Heart right ventricle (tissue), 16 donors: Measurements from ENCODE around the gene C15orf40. TPM values are rescaled to one million over a fixed set of nuclear protein-coding genes. Genes with fewer than 3 reads are reported as not detected.
"Not testable (repeated sequence)": the region's sequence is repeated elsewhere in the genome, so short reads cannot be mapped to it uniquely, and the experiment has no call there.

ENCODE experiments used
- ATAC-seq, 8 donors: fragments of 200-7000 bp; cut with Tn5 transposase; one replicate each; pipeline ENCODE4 v1.9.1; 2020; ENCODE audit warnings: mild to moderate bottlenecking in 8 of 8, moderate library complexity in 8 of 8, moderate number of reproducible peaks in 1 of 8
- DNase-seq, 2 donors: peaks; one replicate each; pipeline ENCODE4 v3.0.0-alpha.2; 2020
- H3K27ac ChIP-seq, 10 donors: fragments of 200-600 bp; sonication (generic) in 2 of 10; one replicate each; pipeline versions ENCODE4 v1.5.0 to v1.8.0; 2020 to 2022; ENCODE audit warnings: mild to moderate bottlenecking in 3 of 10
- H3K27me3 ChIP-seq, 7 donors: fragments of 200-600 bp; one replicate each; pipeline ENCODE4 v1.8.0; 2021 to 2022; ENCODE audit warnings: mild to moderate bottlenecking in 2 of 7
- H3K36me3 ChIP-seq, 9 donors: fragments of 200-600 bp; sonication (generic) in 1 of 9; one replicate each; pipeline versions ENCODE4 v1.5.0 to v1.8.0; 2020 to 2022; ENCODE audit warnings: mild to moderate bottlenecking in 2 of 9
- H3K4me1 ChIP-seq, 9 donors: fragments of 200-600 bp; sonication (generic) in 1 of 9; one replicate each; pipeline versions ENCODE4 v1.5.0 to v1.8.0; 2020 to 2022; ENCODE audit warnings: mild to moderate bottlenecking in 4 of 9
- H3K4me3 ChIP-seq, 10 donors: fragments of 200-600 bp; sonication (generic) in 2 of 10; one replicate each; pipeline versions ENCODE4 v1.5.0 to v1.8.0; 2020 to 2022; ENCODE audit warnings: mild to moderate bottlenecking in 7 of 10, moderate library complexity in 2 of 10
- H3K9me3 ChIP-seq, 11 donors: fragments of 200-600 bp in 10 of 11; sonication (generic) in 2 of 11; one replicate each; pipeline versions ENCODE4 v1.5.0 to v1.8.0; 2013 to 2022; ENCODE audit warnings: mild to moderate bottlenecking in 2 of 11, control low read depth in 1 of 11, moderate library complexity in 1 of 11
- CTCF ChIP-seq, 9 donors: fragments of 200-600 bp; sonication (generic) in 2 of 9; IDR thresholded peaks; one replicate each; pipeline versions ENCODE4 v1.5.0 to v1.8.0; 2021 to 2022; ENCODE audit warnings: antibody characterized with exemption in 9 of 9, mild to moderate bottlenecking in 5 of 9, moderate library complexity in 1 of 9
- WGBS, 2 donors: extraction: QIAGEN DNeasy Blood & Tissue Kit; methylation state at CpG; one replicate each; pipeline ENCODE4 v1.1.7; 2013; ENCODE audit warnings: inconsistent platforms in 1 of 2; 5-methylcytosine and 5-hydroxymethylcytosine counted together
- intact Hi-C, 10 donors: fragments of 100-400 bp; cut with DNase I; formaldehyde crosslinking; loops; one replicate each; pipeline versions ENCODE4 v1.11.1 to v1.14.2; 2022
- polyA plus RNA-seq, 2 donors: library from polyadenylated mRNA; stranded (reverse); fragments of 200-250 nt; gene quantifications; one replicate each; pipeline ENCODE4 v1.2.3, GENCODE V29; 2013
- total RNA-seq, 10 donors: library from RNA; stranded (reverse); fragmentation: NEBNext Ultra II Directional in 3 of 10; extraction: Animal tissue kit (Norgen Biotek cat#: 25700) in 3 of 10; gene quantifications; one replicate each; pipeline versions ENCODE4 v1.2.1 to v1.2.4, GENCODE V29; 2021 to 2023
- donor health status: Arrhythmogenic right ventricular cardiomyopathy.
- donor health status: ischemic (EF 13 %, LVEDD 7.1; RV severe dilation, severe dysfunction).
- donor health status: healthy with polysubstance abuse.
- donor health status: DM: no; HTN: yes; CAD: no.
- donor health status: DM: no; HTN: no; CAD: no.
- donor health status: ischemic (EF 25% LVEDD 6.9; RV normal size, moderate dysfunction).
- donor health status: ischemic (EF 25% LVEDD 5.7; RV mildly dilated, moderate dysfunction).
- donor health status: healthy.
- donor health status: DM: yes; HTN: yes; CAD: no.
- donor health status: Ischemic cardiomyopathy.
- donor health status: ischemic (EF 35%, LVEDD 5.7; RV mildly dilated, moderate dysfunction).
- donor health status: nonischemic (EF 11% LVEDD 7.7; RV severe dilation, severe dysfunction).
- donor health status: DM: yes; HTN: yes; CAD: no.
- donor health status: PGD.
- donor health status: ischemic (EF 29% LVEDD 5.4; RV normal size, mild dysfunction).
- donor health status: nonischemic (EF 23%, LVEDD 6.1; RV moderate dilation, normal function).

Gene C15orf40
- total and polyA plus RNA-seq, 12 donors, result 7.5 to 19.6 (median 11.3) TPM

- Histone ChIP-seq H3K36me3 (no peaks in the 10 kb centered on the region), H3K27me3 (peaks cover 0 to 6% (median 0%) of the 10 kb centered on the region in 7 donors), H3K4me3 (no peak overlapping the region), H3K27ac (no peak overlapping the region), H3K4me1 (peaks cover 0 to 3% (median 0%) of the 10 kb centered on the region in 9 donors), H3K9me3 (no peaks in the 10 kb centered on the region)
- ATAC-seq (no peak), DNase-seq (no peak)
- WGBS, 2 donors, result 75 to 82% methylated on average over 5 of the region's 5 CpGs
- no peak for TF ChIP-seq CTCF (IDR thresholded peaks at IDR 0.05)
- intact Hi-C loops, result no loop called here
These were observed 66.6 kb downstream of the C15orf40 start for GRCh38 chr15:82944821-82945220.

- WGBS, 2 donors, result 88 to 91% methylated on average over 5 of the region's 5 CpGs
- no peak for DNase-seq
- no peak overlapping the region for H3K4me3 ChIP-seq
- H3K9me3 ChIP-seq, result no peaks in the 10 kb centered on the region
- H3K27ac ChIP-seq, result no peak overlapping the region
- no peak for ATAC-seq
- no peaks in the 10 kb centered on the region for H3K27me3 ChIP-seq
- H3K4me1 ChIP-seq, result peaks cover 0 to 3% (median 0%) of the 10 kb centered on the region in 9 donors
- no peak for TF ChIP-seq CTCF (IDR thresholded peaks at IDR 0.05)
- intact Hi-C loops, result no loop called here
- H3K36me3 ChIP-seq, result no peaks in the 10 kb centered on the region
These were observed 67.4 kb downstream of the C15orf40 start for GRCh38 chr15:82944056-82944455.

GRCh38 chr15:82943176-82943575 is 68.3 kb downstream of the C15orf40 start:
- no peaks in the 10 kb centered on the region for H3K27me3 ChIP-seq
- intact Hi-C loops, result no loop called here
- ATAC-seq (peak in 2 of 8 donors; percentile 31 to 55), DNase-seq (no peak)
- 60 to 76% methylated on average over 3 of the region's 3 CpGs for WGBS, 2 donors
- no peaks in the 10 kb centered on the region for H3K36me3 ChIP-seq
- no peak overlapping the region for H3K27ac ChIP-seq
- no peak for TF ChIP-seq CTCF (IDR thresholded peaks at IDR 0.05)
- H3K9me3 ChIP-seq, result no peaks in the 10 kb centered on the region
- H3K4me3 ChIP-seq, result no peak overlapping the region
- peaks cover 0 to 3% (median 0%) of the 10 kb centered on the region in 9 donors for H3K4me1 ChIP-seq

GRCh38 chr15:82942691-82943090 is 68.7 kb downstream of the C15orf40 start:
- Histone ChIP-seq H3K4me3 (no peak overlapping the region), H3K36me3 (no peaks in the 10 kb centered on the region), H3K27ac (no peak overlapping the region), H3K4me1 (peaks cover 0 to 3% (median 0%) of the 10 kb centered on the region in 9 donors), H3K9me3 (no peaks in the 10 kb centered on the region), H3K27me3 (no peaks in the 10 kb centered on the region)
- no peak for DNase-seq
- intact Hi-C loops, result no loop called here
- TF ChIP-seq CTCF (IDR thresholded peaks at IDR 0.05), result no peak
- peak in 2 of 8 donors; percentile 48 to 69 for ATAC-seq
- 70 to 79% methylated on average over 8 of the region's 8 CpGs for WGBS, 2 donors

GRCh38 chr15:82939678-82940077 is 71.8 kb downstream of the C15orf40 start:
- H3K27ac ChIP-seq, H3K4me3 ChIP-seq, H3K4me1 ChIP-seq, ATAC-seq, H3K9me3 ChIP-seq, intact Hi-C loops, H3K36me3 ChIP-seq, DNase-seq, H3K27me3 ChIP-seq: not testable (repeated sequence)
- 96% methylated on average over 6 of the region's 6 CpGs for WGBS, 2 donors

Other genes with a start within 250 kb of the C15orf40 start
- 100 to 1,000 TPM in 3 of 10 donors, 10 to 100 TPM in 7; 50.3 to 142 (median 88.8) TPM for gene FSD2, start 205.6 kb downstream of the C15orf40 start, total RNA-seq
- 10 to 100 TPM in 1 of 2 donors, 1 to 10 TPM in 1; 1.7 to 24.9 TPM for gene FSD2, start 205.6 kb downstream of the C15orf40 start, polyA plus RNA-seq
- gene WHAMM, start 202.0 kb downstream of the C15orf40 start, total RNA-seq, result 1 to 10 TPM; 5.4 to 8.1 (median 6.8) TPM
- gene WHAMM, start 202.0 kb downstream of the C15orf40 start, polyA plus RNA-seq, result 1 to 10 TPM; 3.2 to 3.9 TPM
- gene HOMER2, start 58.9 kb downstream of the C15orf40 start, total RNA-seq, result 10 to 100 TPM; 32.6 to 64.4 (median 49.3) TPM
- 10 to 100 TPM; 12.3 to 14.1 TPM for gene HOMER2, start 58.9 kb downstream of the C15orf40 start, polyA plus RNA-seq
- gene RAMAC, start 25.4 kb downstream of the C15orf40 start, total RNA-seq, result 10 to 100 TPM; 12.4 to 17.8 (median 14.4) TPM
- gene RAMAC, start 25.4 kb downstream of the C15orf40 start, polyA plus RNA-seq, result 10 to 100 TPM; 11.8 to 20.4 TPM
- gene BTBD1, start 55.6 kb upstream of the C15orf40 start, total RNA-seq, result 100 to 1,000 TPM; 130 to 185 (median 157) TPM
- gene BTBD1, start 55.6 kb upstream of the C15orf40 start, polyA plus RNA-seq, result 10 to 100 TPM; 14.1 to 52.7 TPM
- gene TM6SF1, start 96.0 kb upstream of the C15orf40 start, total RNA-seq, result 1 to 10 TPM; 2.6 to 7.1 (median 4.7) TPM
- 1 to 10 TPM; 3.1 to 8.8 TPM for gene TM6SF1, start 96.0 kb upstream of the C15orf40 start, polyA plus RNA-seq
- 10 to 100 TPM; 25.5 to 43.2 (median 39.0) TPM for gene HDGFL3, start 196.2 kb upstream of the C15orf40 start, total RNA-seq
- gene HDGFL3, start 196.2 kb upstream of the C15orf40 start, polyA plus RNA-seq, result 10 to 100 TPM in 1 of 2 donors, 1 to 10 TPM in 1; 9.3 to 14.0 TPM